Dermis microvascular lymphatic vessel endothelial cell (primary cell): ENCODE data around the gene ZDHHC17. TPM values are rescaled to one million over a fixed set of nuclear protein-coding genes. Genes with fewer than 3 reads are reported as not detected.

Experiments
- DNase-seq, 2 donors: peaks; one replicate each; pipeline versions ENCODE4 v3.0.0 to v3.0.0-alpha.2; 2010; ENCODE audit warnings: low read depth in 2 of 2
- total RNA-seq: library from RNA; depleted of rRNA; stranded (reverse); fragments of >200 nt; gene quantifications from 2 replicates; pipeline ENCODE4 v1.2.1, GENCODE V29; 2014

Gene ZDHHC17
- total RNA-seq, 1 donor from 2014 or later, result 83.6 TPM

DNA sequence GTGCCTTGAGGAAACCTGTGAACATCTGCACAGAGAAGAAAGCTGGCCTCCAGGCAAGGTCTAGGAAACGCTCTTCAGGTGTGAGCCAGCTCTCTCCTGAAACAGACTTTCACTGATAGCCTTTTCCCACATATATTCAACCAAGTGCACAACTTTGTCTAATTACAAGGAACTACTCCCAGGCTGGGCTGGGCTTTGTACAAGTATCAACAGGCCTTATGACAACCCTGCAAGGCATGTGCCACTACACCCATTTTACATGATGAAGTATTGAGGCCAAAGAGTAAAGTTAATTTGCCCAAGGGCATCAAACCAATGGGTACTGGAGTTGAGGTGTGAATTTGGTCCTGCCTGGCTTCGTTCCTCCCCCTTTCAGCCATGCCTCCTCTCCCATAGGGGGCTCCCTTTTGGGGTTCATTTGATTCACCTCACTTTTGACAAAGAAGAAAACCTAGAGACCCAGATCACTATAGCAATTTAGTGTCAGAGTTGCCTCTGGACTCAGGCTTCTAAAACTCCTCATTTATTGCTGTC lies 112.8 kb downstream of the ZDHHC17 start:
- DNase-seq, result no peak

GRCh38 chr12:76878099-76878898 lies 114.4 kb downstream of the ZDHHC17 start:
- DNase-seq, result peak in 1 of 2 donors; percentile 17

DNA sequence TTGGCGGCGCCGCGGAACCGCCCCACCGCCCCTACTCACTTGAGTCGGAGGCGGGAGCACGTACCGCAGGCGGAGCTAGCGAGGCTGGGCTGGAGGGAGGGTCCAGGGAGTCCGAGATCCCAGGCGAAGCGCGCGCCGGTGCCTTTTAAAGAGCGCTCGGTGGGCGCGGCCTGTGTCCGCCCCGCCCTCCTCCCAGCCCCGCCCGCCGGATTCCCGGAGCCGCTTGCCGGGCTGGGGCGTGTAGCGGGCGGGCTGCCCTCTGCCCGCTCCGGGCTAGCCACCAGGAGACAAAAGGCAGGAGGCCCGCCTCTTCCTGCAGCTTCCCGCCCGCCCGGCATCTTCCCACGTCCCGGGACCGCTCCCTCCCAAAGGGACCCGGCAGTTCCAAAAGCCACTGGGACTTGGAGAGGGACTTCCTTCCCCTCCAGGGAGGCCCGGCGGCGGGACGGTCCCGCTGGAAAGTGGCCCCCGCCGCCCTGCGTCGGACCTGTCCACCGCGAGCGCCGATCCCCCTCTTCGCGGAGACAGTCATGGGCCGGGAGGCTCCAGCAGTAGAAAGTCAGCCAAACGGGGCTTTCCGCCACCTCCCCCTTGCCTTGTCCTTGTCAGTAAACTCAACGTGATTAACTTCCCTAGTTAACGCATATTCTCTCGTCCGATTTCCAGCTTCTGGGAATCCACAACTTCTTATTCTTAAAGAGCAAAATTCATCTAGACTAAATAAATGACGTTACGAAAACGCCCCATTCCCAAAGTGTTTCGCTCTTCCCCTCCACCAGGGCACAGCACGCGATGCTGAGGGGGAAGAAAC lies 115.2 kb downstream of the ZDHHC17 start, which contains the start of gene CSRP2:
CSRP2 (minus strand) TSS at position 121 of the 811 bp plus-strand sequence. CDS start 12,759 bp downstream, outside the sequence.
- DNase-seq, result peak; percentile 65 to 91

- peak in 1 of 2 donors; percentile 68 for DNase-seq
These were observed 116.0 kb downstream of the ZDHHC17 start for GRCh38 chr12:76879710-76880518.

DNA sequence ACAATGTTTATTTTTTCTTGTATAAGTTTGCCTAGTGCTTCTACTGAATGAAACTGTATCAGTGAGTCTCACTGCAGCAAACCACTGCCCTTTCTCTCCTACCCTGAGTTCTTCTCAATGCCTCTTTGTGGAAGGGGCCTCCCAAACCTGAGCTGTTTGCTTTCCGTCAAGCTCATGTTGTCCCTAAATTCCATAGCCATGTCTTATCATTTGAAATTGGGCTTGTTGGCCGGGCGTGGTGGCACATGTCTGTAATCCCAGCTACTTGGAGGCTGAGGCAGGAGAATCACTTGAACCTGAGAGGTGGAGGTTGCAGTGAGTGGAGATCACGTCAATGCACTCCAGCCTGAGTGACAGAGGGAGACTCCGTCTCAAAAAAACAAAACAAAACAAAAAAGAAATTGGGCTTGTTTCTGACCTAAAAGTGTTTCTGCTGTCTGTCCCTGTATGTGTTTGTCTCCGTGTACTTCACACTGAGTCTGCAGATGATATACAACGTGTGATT lies 116.7 kb downstream of the ZDHHC17 start:
- DNase-seq, result no peak

DNA sequence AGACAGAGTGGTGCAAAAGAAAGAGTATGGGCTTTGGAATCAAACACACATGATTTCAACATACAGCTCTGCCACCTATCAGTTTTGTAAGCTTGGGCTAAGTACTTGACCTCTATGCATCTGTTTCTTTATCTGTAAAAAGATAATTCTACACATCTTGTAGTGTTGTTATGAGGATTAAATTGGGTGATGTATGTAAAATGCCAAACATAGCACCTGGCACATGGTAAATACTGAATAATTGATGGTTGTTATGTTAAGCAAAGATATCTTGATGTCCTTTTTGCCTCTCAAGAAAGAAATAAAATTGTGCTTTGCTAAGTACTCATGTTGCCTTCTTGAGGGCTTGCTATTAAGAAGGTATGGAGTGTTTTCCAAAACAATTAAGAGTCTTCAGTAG lies 117.2 kb downstream of the ZDHHC17 start:
- no peak for DNase-seq

- no peak for DNase-seq
These were observed 118.5 kb downstream of the ZDHHC17 start for GRCh38 chr12:76882367-76882766.

DNA sequence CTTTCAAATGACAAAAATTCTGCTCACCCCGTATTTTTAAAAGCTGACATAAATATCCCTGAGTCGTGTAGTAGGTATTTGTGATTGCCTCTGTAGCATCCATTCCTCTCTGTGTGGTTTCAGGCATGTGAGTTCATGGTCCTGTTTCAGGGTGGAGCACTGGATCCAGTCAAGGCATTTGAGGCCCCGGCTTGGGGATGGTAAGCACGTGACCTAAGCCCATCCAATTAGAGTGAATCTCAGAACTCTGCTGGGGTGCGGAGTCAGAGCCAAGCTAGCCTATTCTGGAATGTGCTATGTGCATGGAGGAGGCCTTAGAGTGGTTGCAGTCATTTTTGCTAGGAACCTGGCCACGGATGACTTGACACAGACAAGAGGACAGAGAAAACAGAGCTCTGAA lies 119.2 kb downstream of the ZDHHC17 start:
- no peak for DNase-seq

GRCh38 chr12:76883811-76884210 lies 119.9 kb downstream of the ZDHHC17 start:
- no peak for DNase-seq

DNA sequence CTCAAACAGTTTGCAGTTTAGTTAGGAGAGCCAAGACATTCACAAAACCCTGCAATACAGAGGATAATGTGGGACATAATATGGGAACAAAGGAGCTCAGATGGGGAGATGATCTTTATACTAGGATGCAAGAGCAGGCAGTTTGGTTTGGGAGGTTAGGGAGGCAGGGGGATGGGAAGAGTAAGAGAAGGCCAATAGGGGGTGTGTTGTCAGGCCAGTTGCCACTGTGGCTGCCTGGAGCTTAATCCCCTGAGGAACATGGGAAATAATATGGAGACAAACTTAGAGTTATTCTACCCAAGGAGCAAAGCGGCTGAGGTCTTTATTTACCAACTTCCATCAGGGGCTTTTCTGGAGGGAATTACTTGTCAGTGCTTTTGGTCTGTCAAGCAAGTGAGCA lies 124.9 kb downstream of the ZDHHC17 start:
- DNase-seq, result no peak

DNA sequence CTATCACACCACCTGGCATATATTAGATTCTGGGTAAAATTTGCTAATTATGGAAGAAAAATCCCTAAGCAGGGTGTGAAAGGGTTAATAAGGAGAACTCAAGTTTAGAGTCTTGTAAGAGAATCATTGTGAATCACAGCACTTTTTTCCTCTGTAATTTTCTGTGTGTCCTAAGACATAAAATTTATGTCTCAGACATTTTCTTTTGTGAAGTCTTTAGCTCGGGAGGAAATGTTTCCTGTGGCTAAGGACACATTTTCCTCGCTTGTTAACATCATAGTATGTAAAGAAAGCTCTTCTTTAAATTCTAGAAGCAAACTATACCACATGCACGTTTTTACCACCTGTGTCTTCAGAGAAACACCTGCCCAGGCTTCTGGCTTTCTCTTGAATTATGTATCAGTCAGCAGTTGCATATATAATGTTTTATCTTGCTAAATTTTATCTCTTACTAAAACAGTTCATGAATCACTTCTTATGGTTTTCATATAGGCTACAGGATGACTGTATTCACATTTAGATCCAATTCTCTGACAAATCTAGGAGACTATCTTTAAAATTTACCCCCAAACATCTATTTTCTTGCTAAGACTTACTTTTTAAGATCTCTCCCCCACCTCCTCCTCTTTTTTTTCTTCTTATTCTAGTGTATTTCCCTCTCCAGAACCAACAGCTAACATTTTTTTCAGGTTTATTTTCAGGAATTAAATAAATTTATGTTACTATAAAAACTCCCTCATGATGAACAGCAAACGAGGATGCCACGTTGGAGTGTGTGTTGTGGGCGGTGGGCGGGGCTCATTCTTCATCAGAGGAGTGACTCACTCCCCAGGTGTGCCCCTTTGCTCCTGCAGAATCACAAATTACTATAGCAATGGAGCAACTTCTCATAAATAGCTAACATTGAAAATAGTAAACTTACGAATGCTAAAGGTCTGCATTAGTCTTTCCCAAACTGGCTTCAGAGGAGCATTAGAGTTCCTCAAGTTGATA lies 126.5 kb downstream of the ZDHHC17 start:
- no peak for DNase-seq

DNA sequence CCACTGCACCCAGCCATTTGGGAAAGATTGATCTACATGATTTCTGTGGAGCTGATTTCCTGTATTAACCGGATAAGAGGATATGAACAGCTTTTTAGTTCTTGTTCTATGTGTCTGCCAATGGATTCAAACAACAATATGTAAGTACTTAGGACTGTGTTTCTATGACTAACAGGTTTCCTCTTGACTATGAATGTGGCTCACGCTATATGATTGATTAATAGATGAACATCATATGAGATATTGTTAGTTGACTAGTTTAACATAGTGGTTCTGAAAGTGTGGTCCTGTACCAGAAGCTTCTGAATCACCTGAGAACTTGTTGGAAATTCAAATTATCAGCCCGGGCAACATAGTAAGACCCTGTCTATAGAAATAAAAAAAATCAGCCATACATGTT lies 127.7 kb downstream of the ZDHHC17 start:
- no peak for DNase-seq

DNA sequence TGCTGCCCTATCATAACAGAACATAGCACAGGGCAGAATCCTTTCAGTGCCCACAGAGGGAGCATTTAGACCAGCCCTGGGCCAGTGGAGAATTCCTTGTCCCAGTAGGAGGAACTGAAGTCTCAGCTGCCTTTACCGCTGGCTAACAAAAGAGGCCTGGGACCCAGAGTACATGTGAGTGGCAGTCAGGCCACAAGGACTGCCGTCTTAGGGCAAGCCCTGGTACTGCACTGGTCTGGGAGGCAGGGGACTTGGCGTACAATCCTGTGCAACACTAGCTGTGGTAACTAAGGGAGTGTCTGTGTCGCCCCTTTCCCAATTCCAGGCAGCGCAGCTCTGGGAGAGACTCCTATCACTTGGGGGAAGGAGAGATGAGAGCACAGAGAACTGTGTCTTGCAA lies 131.9 kb downstream of the ZDHHC17 start:
- DNase-seq, result no peak

DNA sequence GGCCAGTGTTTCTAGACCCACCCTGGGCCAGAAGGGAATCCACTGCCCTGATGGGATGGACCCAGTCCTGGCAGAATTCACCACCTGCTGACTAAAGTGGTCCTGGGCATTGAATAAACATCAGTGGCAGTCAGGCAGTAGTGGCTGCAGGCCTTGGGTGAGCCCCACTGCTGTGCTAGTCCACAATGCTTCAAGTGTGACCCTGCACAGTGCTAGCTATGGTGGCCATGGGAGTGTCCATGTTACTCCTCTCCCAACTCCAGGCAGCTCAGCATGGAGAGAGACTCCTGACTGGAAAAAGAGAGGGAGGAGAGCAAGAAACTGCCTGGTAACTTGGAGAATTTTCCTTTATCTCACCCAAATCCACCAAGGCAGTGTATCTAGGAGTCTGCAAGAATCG lies 132.4 kb downstream of the ZDHHC17 start:
- DNase-seq, result no peak

DNA sequence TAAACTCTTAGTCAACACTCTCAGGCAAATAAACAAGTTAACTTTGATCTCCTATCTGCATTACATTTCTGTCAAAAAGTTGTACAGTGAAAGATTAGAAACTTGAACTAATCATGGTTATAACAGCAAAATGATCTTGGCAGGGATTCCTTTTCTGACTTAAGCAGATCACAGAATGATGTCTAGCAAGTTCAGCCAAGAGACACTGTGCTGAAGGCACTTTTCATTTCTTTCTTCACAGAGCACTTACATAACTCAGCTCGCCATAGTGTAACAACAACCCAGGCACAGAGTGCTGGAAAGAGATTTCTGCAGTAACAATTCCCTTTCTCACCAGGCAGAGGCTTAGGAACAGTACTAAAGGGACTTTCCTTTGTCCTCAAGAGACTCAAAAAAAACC lies 134.5 kb downstream of the ZDHHC17 start:
- no peak for DNase-seq

- DNase-seq, result no peak
These were observed 135.6 kb downstream of the ZDHHC17 start for GRCh38 chr12:76899522-76899921.

- DNase-seq, result no peak
These were observed 137.9 kb downstream of the ZDHHC17 start for GRCh38 chr12:76901628-76902380.
